Small intestine (tissue), 7 donors: ENCODE results near the gene PFDN1. TPM values are rescaled to one million over a fixed set of nuclear protein-coding genes. Genes with fewer than 3 reads are reported as not detected.

Source experiments
- DNase-seq, 2 donors: peaks; one replicate each; pipeline versions ENCODE4 v3.0.0 to v3.0.0-alpha.2; 2013
- FAIRE-seq: peaks from 2 replicates; lab custom pipeline; 2012; peaks lifted over from hg19 to GRCh38; lab: Jason Lieb, UNC
- H3K27ac ChIP-seq, 3 donors: one replicate each; pipeline ENCODE4 v1.5.1; 2013; ENCODE audit warnings: low read length in 2 of 3, mild to moderate bottlenecking in 2 of 3, control low read depth in 1 of 3, inconsistent platforms in 1 of 3, low read depth in 1 of 3, moderate library complexity in 1 of 3
- H3K27me3 ChIP-seq, 3 donors: one replicate each; pipeline ENCODE4 v1.6.1; 2013; ENCODE audit warnings: low read length in 3 of 3, inconsistent platforms in 1 of 3; ENCODE audit not compliant: control insufficient read depth in 3 of 3, insufficient read depth in 3 of 3
- H3K36me3 ChIP-seq, 3 donors: one replicate each; pipeline ENCODE4 v1.6.1; 2013; ENCODE audit warnings: low read length in 3 of 3, inconsistent platforms in 1 of 3, low read depth in 1 of 3, mild to moderate bottlenecking in 1 of 3, moderate library complexity in 1 of 3; ENCODE audit not compliant: control insufficient read depth in 3 of 3, insufficient read depth in 2 of 3
- H3K4me1 ChIP-seq, 3 donors: one replicate each; pipeline ENCODE4 v1.6.1; 2013; ENCODE audit warnings: low read length in 2 of 3, inconsistent platforms in 1 of 3, low read depth in 1 of 3, mild to moderate bottlenecking in 1 of 3, moderate library complexity in 1 of 3; ENCODE audit not compliant: control insufficient read depth in 3 of 3, insufficient read depth in 2 of 3
- H3K4me3 ChIP-seq, 3 donors: one replicate each; pipeline ENCODE4 v1.5.1; 2013; ENCODE audit warnings: low read length in 3 of 3, control low read depth in 1 of 3, inconsistent platforms in 1 of 3, low read depth in 1 of 3, mild to moderate bottlenecking in 1 of 3, moderate library complexity in 1 of 3
- H3K9me3 ChIP-seq, 2 donors: one replicate each; pipeline ENCODE4 v1.6.1; 2013; ENCODE audit warnings: low read depth in 1 of 2, low read length in 1 of 2; ENCODE audit not compliant: control insufficient read depth in 2 of 2, insufficient read depth in 1 of 2
- WGBS, 3 donors: extraction: QIAGEN DNeasy Blood & Tissue Kit; methylation state at CpG; one replicate each; pipeline ENCODE4 v1.1.7; 2013; 5-methylcytosine and 5-hydroxymethylcytosine counted together
- polyA plus RNA-seq, 4 donors: library from polyadenylated mRNA; stranded (reverse) in 3 of 4; unstranded in 1 of 4; fragments of 200-250 nt in 3 of 4; fragments of 120-200 nt in 1 of 4; gene quantifications; one replicate each; pipeline versions ENCODE4 v1.2.1 to v1.2.3, GENCODE V29; 2013
- donor health status: healthy with polysubstance abuse.
- donor health status: control.
- donor health status: control.
- donor health status: Bipolar disorder and iron deficiency.
- donor health status: healthy.

PFDN1 gene
- polyA plus RNA-seq, 4 donors, result 53.8 to 73.1 (median 66.8) TPM

- peak overlapping the region in 2 of 3 donors; percentile 62 to 73 for H3K27ac ChIP-seq
- H3K36me3 ChIP-seq, result peaks cover 0 to 5% (median 0%) of the 10 kb centered on the region in 3 donors
- 40 to 75% (median 45%) methylated on average over 2 of the region's 2 CpGs for WGBS, 3 donors
- no peak for FAIRE-seq
- no peaks in the 10 kb centered on the region for H3K9me3 ChIP-seq
- peak; percentile 89 to 96 for DNase-seq
- no peaks in the 10 kb centered on the region for H3K27me3 ChIP-seq
- no peak overlapping the region for H3K4me3 ChIP-seq
- peaks cover 6 to 24% (median 6%) of the 10 kb centered on the region in 3 donors for H3K4me1 ChIP-seq
Observed at GRCh38 chr5:140259500-140259899, 43.4 kb downstream of the PFDN1 start.

- peaks cover 7 to 29% (median 8%) of the 10 kb centered on the region in 3 donors for H3K4me1 ChIP-seq
- H3K27me3 ChIP-seq, result no peaks in the 10 kb centered on the region
- FAIRE-seq (no peak), DNase-seq (no peak)
- no peak overlapping the region for H3K4me3 ChIP-seq
- 90 to 93% (median 92%) methylated on average over 4 of the region's 4 CpGs for WGBS, 3 donors
- H3K27ac ChIP-seq, result peak overlapping the region; percentile 52 to 73 (median 62)
- peaks cover 0 to 5% (median 0%) of the 10 kb centered on the region in 3 donors for H3K36me3 ChIP-seq
- no peaks in the 10 kb centered on the region for H3K9me3 ChIP-seq
Observed at GRCh38 chr5:140258873-140259272, 44.0 kb downstream of the PFDN1 start.

- Histone ChIP-seq H3K27ac (no peak overlapping the region), H3K36me3 (peaks cover 0 to 12% (median 0%) of the 10 kb centered on the region in 3 donors), H3K27me3 (no peaks in the 10 kb centered on the region), H3K4me3 (no peak overlapping the region), H3K9me3 (no peaks in the 10 kb centered on the region), H3K4me1 (peaks cover 7 to 33% (median 15%) of the 10 kb centered on the region in 3 donors)
- 75 to 79% (median 79%) methylated on average over 3 of the region's 3 CpGs for WGBS, 3 donors
- DNase-seq (no peak), FAIRE-seq (no peak)
Observed at GRCh38 chr5:140258016-140258415, 44.9 kb downstream of the PFDN1 start.

GRCh38 chr5:140256726-140257125 lies 46.2 kb downstream of the PFDN1 start:
- Histone ChIP-seq H3K27me3 (no peaks in the 10 kb centered on the region), H3K27ac (no peak overlapping the region), H3K4me1 (peaks cover 7 to 26% (median 10%) of the 10 kb centered on the region in 3 donors), H3K36me3 (peaks cover 0 to 20% (median 0%) of the 10 kb centered on the region in 3 donors), H3K9me3 (no peaks in the 10 kb centered on the region), H3K4me3 (no peak overlapping the region)
- DNase-seq (no peak), FAIRE-seq (no peak)
- WGBS, 3 donors, result 94 to 98% (median 95%) methylated on average over 6 of the region's 6 CpGs

GRCh38 chr5:140255460-140256157 lies 47.3 kb downstream of the PFDN1 start:
- H3K9me3 ChIP-seq, result no peaks in the 10 kb centered on the region
- WGBS, 3 donors, result 72 to 81% (median 81%) methylated on average over 4 of the region's 4 CpGs
- peaks cover 0 to 28% (median 0%) of the 10 kb centered on the region in 3 donors for H3K36me3 ChIP-seq
- H3K27me3 ChIP-seq, result no peaks in the 10 kb centered on the region
- FAIRE-seq, result no peak
- DNase-seq, result no peak
- no peak overlapping the region for H3K4me3 ChIP-seq
- H3K4me1 ChIP-seq, result peaks cover 7 to 16% (median 10%) of the 10 kb centered on the region in 3 donors
- H3K27ac ChIP-seq, result no peak overlapping the region

- FAIRE-seq (no peak), DNase-seq (peak; percentile 51 to 70)
- peaks cover 0 to 39% (median 3%) of the 10 kb centered on the region in 3 donors for H3K36me3 ChIP-seq
- H3K27me3 ChIP-seq, result no peaks in the 10 kb centered on the region
- H3K4me1 ChIP-seq, result peaks cover 6 to 12% (median 10%) of the 10 kb centered on the region in 3 donors
- H3K4me3 ChIP-seq, result no peak overlapping the region
- no peak overlapping the region for H3K27ac ChIP-seq
- H3K9me3 ChIP-seq, result no peaks in the 10 kb centered on the region
- WGBS, 3 donors, result 16 to 42% (median 33%) methylated on average over 4 of the region's 4 CpGs
Observed at GRCh38 chr5:140253985-140254384, 48.9 kb downstream of the PFDN1 start.

- no peaks in the 10 kb centered on the region for H3K27me3 ChIP-seq
- DNase-seq (no peak), FAIRE-seq (no peak)
- no peaks in the 10 kb centered on the region for H3K9me3 ChIP-seq
- peaks cover 4 to 12% (median 10%) of the 10 kb centered on the region in 3 donors for H3K4me1 ChIP-seq
- 93 to 94% (median 94%) methylated on average over 10 of the region's 10 CpGs for WGBS, 3 donors
- H3K36me3 ChIP-seq, result peaks cover 3 to 48% (median 5%) of the 10 kb centered on the region in 3 donors
- no peak overlapping the region for H3K4me3 ChIP-seq
- no peak overlapping the region for H3K27ac ChIP-seq
Observed at GRCh38 chr5:140252470-140253126, 50.3 kb downstream of the PFDN1 start.

- peaks cover 4 to 12% (median 10%) of the 10 kb centered on the region in 3 donors for H3K4me1 ChIP-seq
- no peak for FAIRE-seq
- no peak for DNase-seq
- H3K36me3 ChIP-seq, result peaks cover 3 to 53% (median 5%) of the 10 kb centered on the region in 3 donors
- H3K27ac ChIP-seq, result no peak overlapping the region
- no peaks in the 10 kb centered on the region for H3K9me3 ChIP-seq
- H3K4me3 ChIP-seq, result no peak overlapping the region
- WGBS, 3 donors, result 62 to 79% (median 64%) methylated on average over 5 of the region's 5 CpGs
- H3K27me3 ChIP-seq, result no peaks in the 10 kb centered on the region
Observed at GRCh38 chr5:140251527-140251973, 51.4 kb downstream of the PFDN1 start.
